ENCODE data around the gene ABCB8. TPM values are rescaled to one million over a fixed set of nuclear protein-coding genes. Genes with fewer than 3 reads are reported as not detected.
A peak's percentile ranks its signal among the peaks of the same experiment; 100 is the strongest.

ABCB8 gene
- total and polyA plus RNA-seq, 9 of the 15 experiments (the other 6 are each of a cell fraction or from before 2014, with no cell fraction given), result 7.6 to 106 (median 36.3) TPM

DNA sequence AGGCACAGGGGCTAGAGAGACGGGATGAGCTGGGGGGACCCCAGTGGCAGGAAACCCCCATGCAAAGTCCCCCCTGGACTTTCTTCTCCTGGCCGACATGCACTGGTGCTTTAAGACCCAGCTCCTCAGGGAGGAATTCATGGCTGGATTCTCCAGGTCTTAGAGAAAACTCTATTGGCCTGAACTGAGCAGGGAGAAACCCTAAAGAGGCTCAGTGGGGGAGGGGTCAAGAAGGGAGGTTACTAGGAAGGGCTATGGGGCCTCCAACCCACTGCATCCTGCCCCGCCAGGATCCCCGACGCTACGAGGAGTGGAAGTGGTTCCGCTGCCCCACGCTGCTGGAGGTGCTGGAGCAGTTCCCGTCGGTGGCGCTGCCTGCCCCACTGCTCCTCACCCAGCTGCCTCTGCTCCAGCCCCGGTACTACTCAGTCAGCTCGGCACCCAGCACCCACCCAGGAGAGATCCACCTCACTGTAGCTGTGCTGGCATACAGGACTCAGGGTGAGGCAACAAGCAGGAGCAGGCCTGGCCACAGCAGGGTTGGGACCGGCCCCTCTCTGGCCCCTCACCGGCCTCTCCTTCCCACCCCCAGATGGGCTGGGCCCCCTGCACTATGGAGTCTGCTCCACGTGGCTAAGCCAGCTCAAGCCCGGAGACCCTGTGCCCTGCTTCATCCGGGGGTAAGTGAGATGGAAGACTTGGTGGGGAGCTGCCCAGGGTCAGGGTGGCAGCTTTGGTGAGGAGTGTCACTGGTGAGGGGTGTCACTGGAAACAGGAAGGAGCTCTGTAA, 17.7 kb upstream of the ABCB8 start (continued):
- TF ChIP-seq, protein P1, sequence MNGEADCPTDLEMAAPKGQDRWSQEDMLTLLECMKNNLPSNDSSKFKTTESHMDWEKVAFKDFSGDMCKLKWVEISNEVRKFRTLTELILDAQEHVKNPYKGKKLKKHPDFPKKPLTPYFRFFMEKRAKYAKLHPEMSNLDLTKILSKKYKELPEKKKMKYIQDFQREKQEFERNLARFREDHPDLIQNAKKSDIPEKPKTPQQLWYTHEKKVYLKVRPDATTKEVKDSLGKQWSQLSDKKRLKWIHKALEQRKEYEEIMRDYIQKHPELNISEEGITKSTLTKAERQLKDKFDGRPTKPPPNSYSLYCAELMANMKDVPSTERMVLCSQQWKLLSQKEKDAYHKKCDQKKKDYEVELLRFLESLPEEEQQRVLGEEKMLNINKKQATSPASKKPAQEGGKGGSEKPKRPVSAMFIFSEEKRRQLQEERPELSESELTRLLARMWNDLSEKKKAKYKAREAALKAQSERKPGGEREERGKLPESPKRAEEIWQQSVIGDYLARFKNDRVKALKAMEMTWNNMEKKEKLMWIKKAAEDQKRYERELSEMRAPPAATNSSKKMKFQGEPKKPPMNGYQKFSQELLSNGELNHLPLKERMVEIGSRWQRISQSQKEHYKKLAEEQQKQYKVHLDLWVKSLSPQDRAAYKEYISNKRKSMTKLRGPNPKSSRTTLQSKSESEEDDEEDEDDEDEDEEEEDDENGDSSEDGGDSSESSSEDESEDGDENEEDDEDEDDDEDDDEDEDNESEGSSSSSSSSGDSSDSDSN (IDR thresholded peaks at IDR 0.05; ENCODE audit: borderline replicate concordance in 1 of 2, low read depth in 2 of 2, low read length in 2 of 2), result peak; percentile 26 to 53; a peak in 1 of 4 replicates
- TF ChIP-seq, protein P2, sequence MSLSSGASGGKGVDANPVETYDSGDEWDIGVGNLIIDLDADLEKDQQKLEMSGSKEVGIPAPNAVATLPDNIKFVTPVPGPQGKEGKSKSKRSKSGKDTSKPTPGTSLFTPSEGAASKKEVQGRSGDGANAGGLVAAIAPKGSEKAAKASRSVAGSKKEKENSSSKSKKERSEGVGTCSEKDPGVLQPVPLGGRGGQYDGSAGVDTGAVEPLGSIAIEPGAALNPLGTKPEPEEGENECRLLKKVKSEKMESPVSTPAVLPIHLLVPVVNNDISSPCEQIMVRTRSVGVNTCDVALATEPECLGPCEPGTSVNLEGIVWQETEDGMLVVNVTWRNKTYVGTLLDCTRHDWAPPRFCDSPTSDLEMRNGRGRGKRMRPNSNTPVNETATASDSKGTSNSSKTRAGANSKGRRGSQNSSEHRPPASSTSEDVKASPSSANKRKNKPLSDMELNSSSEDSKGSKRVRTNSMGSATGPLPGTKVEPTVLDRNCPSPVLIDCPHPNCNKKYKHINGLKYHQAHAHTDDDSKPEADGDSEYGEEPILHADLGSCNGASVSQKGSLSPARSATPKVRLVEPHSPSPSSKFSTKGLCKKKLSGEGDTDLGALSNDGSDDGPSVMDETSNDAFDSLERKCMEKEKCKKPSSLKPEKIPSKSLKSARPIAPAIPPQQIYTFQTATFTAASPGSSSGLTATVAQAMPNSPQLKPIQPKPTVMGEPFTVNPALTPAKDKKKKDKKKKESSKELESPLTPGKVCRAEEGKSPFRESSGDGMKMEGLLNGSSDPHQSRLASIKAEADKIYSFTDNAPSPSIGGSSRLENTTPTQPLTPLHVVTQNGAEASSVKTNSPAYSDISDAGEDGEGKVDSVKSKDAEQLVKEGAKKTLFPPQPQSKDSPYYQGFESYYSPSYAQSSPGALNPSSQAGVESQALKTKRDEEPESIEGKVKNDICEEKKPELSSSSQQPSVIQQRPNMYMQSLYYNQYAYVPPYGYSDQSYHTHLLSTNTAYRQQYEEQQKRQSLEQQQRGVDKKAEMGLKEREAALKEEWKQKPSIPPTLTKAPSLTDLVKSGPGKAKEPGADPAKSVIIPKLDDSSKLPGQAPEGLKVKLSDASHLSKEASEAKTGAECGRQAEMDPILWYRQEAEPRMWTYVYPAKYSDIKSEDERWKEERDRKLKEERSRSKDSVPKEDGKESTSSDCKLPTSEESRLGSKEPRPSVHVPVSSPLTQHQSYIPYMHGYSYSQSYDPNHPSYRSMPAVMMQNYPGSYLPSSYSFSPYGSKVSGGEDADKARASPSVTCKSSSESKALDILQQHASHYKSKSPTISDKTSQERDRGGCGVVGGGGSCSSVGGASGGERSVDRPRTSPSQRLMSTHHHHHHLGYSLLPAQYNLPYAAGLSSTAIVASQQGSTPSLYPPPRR (CRISPR knock-in tag; IDR thresholded peaks at IDR 0.05; ENCODE audit: borderline replicate concordance), result no peak
- TF ChIP-seq JUN (IDR thresholded peaks at IDR 0.05; ENCODE audit: borderline replicate concordance, low read depth, low read length), result no peak
- TF ChIP-seq JUN (CRISPR knock-in tag; IDR thresholded peaks at IDR 0.05; ENCODE audit: borderline replicate concordance), result no peak
- TF ChIP-seq RHOXF2B (CRISPR knock-in tag; conservative IDR thresholded peaks at IDR 0.05), result no peak
- TF ChIP-seq HNRNPL (IDR thresholded peaks at IDR 0.05; ENCODE audit: low read depth, low read length), result no peak
- TF ChIP-seq CHD1 (IDR thresholded peaks at IDR 0.05; ENCODE audit: low read length), result no peak
- TF ChIP-seq, protein P3, sequence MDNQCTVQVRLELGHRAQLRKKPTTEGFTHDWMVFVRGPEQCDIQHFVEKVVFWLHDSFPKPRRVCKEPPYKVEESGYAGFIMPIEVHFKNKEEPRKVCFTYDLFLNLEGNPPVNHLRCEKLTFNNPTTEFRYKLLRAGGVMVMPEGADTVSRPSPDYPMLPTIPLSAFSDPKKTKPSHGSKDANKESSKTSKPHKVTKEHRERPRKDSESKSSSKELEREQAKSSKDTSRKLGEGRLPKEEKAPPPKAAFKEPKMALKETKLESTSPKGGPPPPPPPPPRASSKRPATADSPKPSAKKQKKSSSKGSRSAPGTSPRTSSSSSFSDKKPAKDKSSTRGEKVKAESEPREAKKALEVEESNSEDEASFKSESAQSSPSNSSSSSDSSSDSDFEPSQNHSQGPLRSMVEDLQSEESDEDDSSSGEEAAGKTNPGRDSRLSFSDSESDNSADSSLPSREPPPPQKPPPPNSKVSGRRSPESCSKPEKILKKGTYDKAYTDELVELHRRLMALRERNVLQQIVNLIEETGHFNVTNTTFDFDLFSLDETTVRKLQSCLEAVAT (IDR thresholded peaks at IDR 0.05), result no peak
- TF ChIP-seq PURB (CRISPR knock-in tag; IDR thresholded peaks at IDR 0.05; ENCODE audit: low read depth), result no peak
- TF ChIP-seq LEF1 (IDR thresholded peaks at IDR 0.05), result peak; percentile 30; the same call in 1 of the 2 replicates
- no peak for TF ChIP-seq ZFP36 (IDR thresholded peaks at IDR 0.05; ENCODE audit: low read depth, low read length, partially characterized antibody)
- no peak for TF ChIP-seq ZC3H11A (IDR thresholded peaks at IDR 0.05; ENCODE audit: low read depth, low read length)
- no peak for TF ChIP-seq ZNF184 (CRISPR knock-in tag; IDR thresholded peaks at IDR 0.05)
- TF ChIP-seq FOXA1 (IDR thresholded peaks at IDR 0.05; ENCODE audit: borderline replicate concordance), result no peak
- no peak for TF ChIP-seq HCFC1 (IDR thresholded peaks at IDR 0.05; ENCODE audit: low read depth, low read length)
- no peak for TF ChIP-seq MED1 (CRISPR knock-in tag; IDR thresholded peaks at IDR 0.05; ENCODE audit: borderline replicate concordance)
- TF ChIP-seq, protein P4, sequence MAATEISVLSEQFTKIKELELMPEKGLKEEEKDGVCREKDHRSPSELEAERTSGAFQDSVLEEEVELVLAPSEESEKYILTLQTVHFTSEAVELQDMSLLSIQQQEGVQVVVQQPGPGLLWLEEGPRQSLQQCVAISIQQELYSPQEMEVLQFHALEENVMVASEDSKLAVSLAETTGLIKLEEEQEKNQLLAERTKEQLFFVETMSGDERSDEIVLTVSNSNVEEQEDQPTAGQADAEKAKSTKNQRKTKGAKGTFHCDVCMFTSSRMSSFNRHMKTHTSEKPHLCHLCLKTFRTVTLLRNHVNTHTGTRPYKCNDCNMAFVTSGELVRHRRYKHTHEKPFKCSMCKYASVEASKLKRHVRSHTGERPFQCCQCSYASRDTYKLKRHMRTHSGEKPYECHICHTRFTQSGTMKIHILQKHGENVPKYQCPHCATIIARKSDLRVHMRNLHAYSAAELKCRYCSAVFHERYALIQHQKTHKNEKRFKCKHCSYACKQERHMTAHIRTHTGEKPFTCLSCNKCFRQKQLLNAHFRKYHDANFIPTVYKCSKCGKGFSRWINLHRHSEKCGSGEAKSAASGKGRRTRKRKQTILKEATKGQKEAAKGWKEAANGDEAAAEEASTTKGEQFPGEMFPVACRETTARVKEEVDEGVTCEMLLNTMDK (IDR thresholded peaks at IDR 0.05; ENCODE audit: borderline replicate concordance, insufficient read depth, low read depth, low read length, poor library complexity, severe bottlenecking), result no peak

Measured in K562 (cell line).